Right lobe of liver (tissue), 4 donors: ENCODE results near the gene DTL.

Source experiments
- CTCF ChIP-seq, 4 donors: fragments of 200-600 bp in 3 of 4; fragments of 450-650 bp in 1 of 4; IDR thresholded peaks; one replicate each; pipeline versions ENCODE4 v1.5.1 to v1.8.0; 2016 to 2022; ENCODE audit warnings: antibody characterized with exemption in 4 of 4, mild to moderate bottlenecking in 2 of 4
- POLR2A ChIP-seq: fragments of 450-650 bp; IDR thresholded peaks from one replicate; pipeline ENCODE4 v1.6.1; 2017; ENCODE audit warnings: antibody characterized with exemption, mild to moderate bottlenecking
- donor health status: DM: no; HTN: no; CAD: no.
- donor health status: DM: no; HTN: no; CAD: no.
- donor health status: DM: no; HTN: yes; CAD: no.

GRCh38 chr1:212037900-212038299 is 2.4 kb downstream of the DTL start:
- TF ChIP-seq CTCF (IDR thresholded peaks at IDR 0.05): no peak
- no peak for TF ChIP-seq POLR2A
